ENCODE results near the gene MYH13.
A peak's percentile ranks its signal among the peaks of the same experiment; 100 is the strongest.
"Not testable (repeated sequence)": the region's sequence is repeated elsewhere in the genome, so short reads cannot be mapped to it uniquely, and the experiment has no call there.

The MYH13 gene

DNA sequence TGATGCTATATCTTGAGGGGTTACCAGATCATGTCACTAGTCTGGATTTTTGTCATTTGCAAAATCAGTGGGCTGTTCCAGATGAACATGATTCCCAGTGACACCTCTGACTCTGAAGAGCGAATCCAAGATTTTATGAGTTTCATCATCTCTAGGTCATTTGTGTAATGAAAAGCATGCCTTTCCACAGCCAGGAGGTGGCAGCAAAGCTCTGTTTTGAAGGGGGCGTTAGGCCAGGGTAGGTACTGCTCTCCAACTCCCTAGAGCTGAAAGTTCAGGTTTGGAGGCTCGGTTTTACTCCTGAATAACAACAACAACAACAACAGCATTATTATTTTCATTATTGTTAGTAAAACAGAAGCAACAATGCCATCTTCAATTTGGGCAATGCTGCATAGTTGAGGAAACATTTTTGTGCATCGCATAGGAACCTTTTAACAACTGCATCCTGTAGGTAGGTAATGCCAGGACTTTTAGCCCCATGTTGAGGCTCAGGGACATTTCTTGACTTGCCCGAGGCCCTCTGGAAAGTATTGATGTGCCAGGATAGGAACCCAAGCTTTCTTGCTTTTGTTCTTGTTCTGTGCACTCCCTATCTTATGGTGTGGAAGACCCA, 77.0 kb downstream of the MYH13 start:
- peak; percentile 76 to 87 (median 80) for DNase-seq

GRCh38 chr17:10294180-10294579, 78.6 kb downstream of the MYH13 start:
- DNase-seq, result no peak

- DNase-seq, result peak; percentile 49 to 72 (median 64)
Observed at GRCh38 chr17:10292057-10292937, 80.5 kb downstream of the MYH13 start.

- not testable (repeated sequence) for DNase-seq
Observed at GRCh38 chr17:10291576-10291975, 81.2 kb downstream of the MYH13 start.

DNA sequence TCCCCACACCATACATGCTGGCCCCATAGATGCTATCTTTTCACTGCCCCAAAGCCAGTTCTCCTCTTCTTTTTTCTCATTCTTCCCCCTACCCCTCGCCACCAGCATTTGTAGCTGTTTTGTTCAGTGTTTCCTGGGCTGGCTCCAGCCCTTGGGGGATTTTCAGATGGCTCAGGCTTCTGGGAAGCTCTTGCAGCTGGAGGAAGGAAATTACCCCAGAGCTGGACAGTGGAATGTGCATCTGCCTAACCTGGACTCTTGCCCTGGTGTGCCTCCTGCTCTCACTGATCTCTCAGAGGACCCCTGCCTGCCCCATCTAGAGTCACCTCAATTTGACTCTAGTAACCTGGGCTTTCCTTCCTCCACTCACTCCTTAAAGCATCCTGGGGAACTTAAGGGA, 82.8 kb downstream of the MYH13 start:
- no peak for DNase-seq

DNA sequence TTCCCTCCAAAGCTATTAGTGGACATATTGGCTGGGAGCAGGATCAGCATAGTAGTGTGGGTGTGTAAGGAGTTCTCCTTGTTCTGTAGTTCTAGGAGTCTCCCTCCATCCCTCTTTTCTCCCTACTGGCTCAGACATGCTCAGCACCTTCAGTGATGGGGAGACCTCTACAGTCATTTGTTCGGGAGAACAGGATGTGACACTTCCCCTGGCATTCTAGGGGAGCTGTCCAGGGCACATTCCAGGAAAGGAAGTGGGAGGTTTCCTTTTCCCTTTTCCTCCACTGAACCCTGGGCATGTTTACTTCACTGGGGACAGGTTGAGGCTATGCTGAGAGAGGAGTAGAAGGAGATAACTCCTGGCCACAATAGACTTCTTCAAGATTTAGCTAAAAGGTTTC, 86.5 kb downstream of the MYH13 start:
- no peak for DNase-seq

DNA sequence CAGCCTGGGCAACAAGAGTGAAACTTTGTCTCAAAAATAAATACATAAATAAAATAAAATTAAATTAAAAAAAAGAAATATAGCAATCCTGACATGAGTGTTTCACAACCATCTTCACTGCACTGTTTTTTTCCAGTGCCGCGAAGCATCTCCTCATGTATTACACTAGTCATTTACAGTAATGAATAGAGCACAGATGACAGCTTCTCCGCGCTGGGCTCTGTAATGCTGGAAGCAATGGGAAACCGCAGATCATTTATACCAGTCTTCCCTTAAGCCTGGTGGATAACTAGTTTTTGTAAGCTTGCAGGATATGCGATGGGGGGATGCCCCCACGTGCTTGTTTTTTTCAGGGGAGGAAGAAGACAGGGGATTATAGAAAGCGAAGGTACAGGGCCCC, 86.9 kb downstream of the MYH13 start:
- DNase-seq, result no peak

DNA sequence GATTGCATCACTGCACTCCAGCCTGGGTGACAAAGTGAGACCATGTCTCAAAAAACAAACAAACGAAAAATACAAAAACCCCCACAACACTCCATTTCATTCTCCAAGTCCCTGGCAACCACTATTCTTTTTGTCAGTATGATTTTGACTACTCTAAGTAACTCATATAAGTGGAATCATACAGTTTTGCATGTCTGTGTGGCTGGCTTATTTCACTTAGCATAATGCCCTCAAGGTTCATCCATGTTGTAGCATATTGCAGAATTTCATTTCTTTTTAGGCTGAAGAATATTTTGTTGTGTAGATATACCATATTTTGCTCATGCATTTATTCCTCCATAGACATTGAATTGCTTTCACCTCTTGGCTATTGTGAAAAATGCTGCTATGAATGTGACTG, 92.7 kb downstream of the MYH13 start:
- no peak for DNase-seq

DNA sequence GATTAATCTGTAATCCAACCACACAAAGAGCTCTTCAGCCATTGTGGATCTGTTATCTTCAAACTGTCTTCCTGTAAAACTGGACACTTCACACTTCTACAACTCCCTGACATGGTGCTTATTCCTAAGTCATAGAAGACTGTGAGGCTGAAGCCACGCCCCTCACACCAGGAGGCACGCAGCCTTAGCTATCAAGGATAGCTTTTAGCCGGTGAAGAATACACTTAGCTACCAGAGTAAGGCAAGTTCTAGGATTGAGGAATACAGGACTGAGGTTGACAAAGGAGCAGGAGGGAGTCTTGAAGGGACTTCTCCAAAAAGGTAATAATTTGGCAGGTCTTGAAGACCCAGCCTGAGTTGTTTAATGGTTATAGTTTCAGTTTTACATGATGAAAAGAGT, 94.6 kb downstream of the MYH13 start:
- DNase-seq, result no peak

GRCh38 chr17:10276436-10276835, 96.4 kb downstream of the MYH13 start:
- DNase-seq, result no peak

DNA sequence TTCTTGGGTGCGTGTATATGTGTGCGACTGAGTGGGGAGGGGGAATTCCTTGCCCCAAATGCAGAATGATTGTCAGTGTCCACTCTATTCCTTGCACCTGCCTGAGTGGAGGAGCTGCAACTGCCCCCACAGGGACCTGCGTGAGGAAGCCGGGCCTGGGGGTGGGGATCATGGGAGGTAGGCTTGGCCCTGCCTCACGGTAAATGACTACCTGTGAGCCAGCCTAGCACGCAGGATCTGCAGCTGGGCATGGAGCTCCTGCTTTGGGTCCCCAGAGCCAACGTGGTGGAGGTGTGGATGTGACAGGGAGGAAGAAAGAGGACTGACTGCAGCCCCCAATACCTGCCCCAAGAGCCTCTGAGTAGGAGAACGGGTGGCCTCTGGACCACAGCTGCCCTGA, 97.4 kb downstream of the MYH13 start:
- DNase-seq, result no peak

GRCh38 chr17:10271106-10271562, 101.7 kb downstream of the MYH13 start:
- DNase-seq, result peak; percentile 33 to 64 (median 48)

DNA sequence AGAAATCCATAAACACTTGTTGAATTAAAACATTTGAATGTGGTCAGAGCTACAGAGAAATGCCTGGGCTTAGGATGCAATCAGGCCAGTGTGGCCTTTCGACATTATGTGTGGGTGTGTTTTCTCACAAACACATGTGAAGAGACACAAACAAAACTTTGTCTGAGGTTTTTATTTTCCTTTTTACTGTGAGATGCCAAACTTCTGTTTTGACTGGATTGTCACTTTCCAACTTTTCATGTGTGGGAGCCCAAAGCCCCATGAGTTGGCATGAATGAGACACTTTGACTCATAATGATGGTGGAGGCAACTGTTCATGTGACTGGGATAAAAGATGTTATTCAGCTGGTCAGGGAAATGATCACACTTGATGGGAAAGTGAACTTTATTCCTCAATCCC, 102.5 kb downstream of the MYH13 start:
- peak; percentile 58 to 86 (median 59) for DNase-seq

- DNase-seq, result no peak
Observed at GRCh38 chr17:10268005-10268404, 104.8 kb downstream of the MYH13 start.

DNA sequence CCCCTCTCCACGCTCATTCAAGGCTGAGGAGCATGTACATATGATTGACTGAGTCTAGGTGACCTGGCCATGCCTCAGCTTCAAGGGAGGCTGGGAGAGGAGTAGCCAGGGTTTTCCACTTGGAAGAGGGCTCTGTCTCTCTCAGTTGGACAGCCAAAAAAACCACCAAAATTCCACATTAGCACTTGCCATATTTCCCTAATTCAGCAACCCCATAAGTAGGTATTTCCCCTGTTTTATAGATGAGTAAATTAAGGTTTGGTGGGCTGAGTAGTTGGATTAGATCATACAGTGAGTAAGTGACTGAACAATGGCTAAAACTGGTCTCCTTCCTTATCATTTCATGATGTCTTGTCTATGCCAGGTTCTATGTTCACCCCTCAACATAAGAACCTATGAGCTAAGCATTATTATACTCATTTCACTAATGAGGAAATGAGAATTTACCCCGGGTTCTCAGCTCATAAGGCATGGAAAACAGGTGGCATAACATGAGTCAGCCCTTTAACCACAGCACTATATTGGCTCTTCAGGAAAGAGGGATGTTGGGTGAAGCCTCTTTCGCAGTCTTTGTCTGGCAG, 106.4 kb downstream of the MYH13 start:
- peak in 1 of 4 experiments; percentile 26 for DNase-seq

DNA sequence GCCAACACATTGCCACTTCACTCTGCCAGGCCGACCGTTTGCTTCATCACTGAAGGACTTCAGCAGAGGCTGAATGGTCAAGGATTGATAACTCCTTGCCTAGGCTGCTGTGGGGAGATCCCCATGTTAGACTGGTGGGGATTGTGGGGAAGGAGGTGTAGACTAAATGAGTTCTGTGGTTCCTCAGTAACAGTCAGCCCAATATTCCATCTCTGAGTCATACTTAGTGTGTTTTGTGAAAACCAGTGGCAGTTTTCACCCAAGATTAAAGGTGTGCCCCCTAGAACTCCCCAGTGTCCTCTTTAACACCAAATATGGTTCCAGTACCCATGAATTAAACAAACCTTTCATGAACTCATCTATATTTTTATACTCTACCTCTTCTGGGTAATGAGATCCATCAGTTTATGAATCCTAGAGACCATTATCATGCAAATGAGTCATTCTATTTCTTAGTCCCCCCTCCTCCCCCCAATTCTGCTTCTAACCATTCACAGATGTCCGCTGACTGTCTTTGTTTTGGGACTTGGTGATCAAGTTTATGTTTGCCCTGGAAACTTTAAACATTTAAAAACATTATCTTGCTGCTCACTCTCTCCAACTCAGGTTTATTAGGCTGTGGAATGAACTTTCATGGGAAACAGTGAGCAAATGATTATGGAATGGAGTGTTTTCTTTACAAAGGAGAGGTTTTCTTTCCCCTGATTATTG, 107.6 kb downstream of the MYH13 start:
- DNase-seq, result no peak

DNA sequence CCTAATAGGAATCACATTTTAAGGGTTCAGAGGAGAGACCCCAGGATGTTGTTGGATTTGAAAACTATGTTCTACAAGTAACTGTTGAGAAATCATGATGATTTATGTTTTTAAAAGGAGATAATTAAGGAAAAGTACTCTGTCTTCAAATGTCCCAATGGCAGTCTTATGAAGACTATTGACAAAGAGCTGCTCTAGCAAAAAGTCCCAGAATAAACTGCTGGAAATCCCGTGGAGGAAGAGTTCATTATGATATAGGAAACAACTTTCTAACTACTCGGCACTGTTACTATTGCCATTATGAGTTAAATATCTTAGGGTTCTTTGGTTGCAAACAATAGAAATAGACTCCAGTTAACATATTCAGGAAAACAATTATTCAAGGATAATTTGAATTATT, 108.8 kb downstream of the MYH13 start:
- DNase-seq, result no peak

GRCh38 chr17:10262451-10262850, 110.4 kb downstream of the MYH13 start:
- DNase-seq, result no peak

- no peak for DNase-seq
Observed at GRCh38 chr17:10261098-10261497, 111.7 kb downstream of the MYH13 start.

DNA sequence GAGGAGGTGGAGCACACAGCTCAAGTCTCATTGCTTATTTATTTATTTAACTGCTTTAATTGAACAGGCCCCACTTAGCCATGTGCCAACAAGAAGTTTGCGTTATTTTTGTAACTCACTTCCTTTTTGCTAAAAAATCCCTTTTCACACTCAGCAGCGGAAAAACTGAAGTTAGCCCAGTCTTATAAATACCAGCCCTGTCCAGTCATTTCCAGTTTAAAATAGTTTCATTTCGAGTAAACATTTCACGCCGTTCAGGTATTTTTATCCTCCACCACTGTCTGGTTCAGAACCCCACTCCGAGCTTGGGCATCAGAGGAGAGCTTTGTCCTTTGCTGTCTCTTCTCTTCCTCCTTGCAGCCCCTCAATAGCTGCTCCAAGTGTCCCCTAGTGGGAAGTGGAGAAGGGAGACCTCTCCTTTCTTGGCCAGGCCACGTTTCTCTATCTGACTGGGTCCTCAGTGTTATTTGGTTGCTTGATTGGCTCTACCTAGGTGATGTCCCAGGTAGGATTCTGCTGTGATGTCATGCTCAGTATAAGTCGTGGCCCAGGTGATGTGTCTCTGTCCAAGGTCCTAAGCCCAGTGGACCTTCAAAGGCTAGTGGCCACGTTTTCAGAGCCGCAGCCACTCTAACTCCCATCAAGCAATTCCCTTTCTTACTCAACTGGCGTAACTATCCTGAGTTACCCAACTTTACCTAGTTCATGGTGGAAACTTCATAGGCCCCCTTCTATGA, 121.4 kb downstream of the MYH13 start:
- DNase-seq, result peak; percentile 32 to 72 (median 48)
